Measurements from ENCODE around the gene SOX6. TPM values are rescaled to one million over a fixed set of nuclear protein-coding genes. Genes with fewer than 3 reads are reported as not detected.

The SOX6 gene
- polyA plus RNA-seq, 1 donor from 2014 or later: 2.2 TPM

DNA sequence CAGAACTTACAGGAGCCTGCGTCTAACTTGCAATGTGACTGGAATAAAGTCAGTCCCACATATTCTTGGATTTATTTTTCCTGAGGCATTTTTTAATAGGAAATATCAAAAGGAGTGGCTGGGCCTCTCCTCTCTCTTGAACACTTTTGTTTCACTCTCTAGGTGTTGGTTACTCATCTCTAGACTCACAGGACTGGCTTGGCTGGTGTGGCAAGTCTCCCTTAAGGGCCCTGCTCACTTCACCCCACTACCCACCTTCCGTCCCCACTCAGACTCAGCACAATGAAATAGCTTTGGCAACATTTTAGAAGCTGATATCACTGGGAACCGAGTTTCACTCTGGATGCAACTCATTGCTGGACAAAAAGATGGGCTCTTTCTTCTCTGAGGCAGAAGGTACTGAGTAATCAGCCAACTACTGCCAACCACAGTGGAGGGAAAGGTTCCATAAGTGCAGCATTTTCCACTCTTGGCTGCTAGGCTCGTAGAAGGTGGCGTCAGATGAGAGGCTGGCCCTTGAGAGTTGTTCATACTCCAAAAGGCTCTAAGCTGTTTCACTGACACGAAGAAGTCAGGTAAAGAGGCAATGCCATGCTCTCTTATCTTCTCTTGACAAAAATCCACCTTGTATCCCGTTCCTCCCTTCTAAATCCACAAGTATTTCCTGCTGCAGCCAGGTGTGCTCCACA is 390.6 kb downstream of the SOX6 start:
- Histone ChIP-seq H3K27me3 (ENCODE audit: insufficient read depth, low read depth, low read length) (no peaks in the 10 kb centered on the region), H4K20me1 (ENCODE audit: insufficient read depth) (no peaks in the 10 kb centered on the region), H2AFZ (ENCODE audit: low read depth, low read length) (no peak overlapping the region), H3K36me3 (ENCODE audit: insufficient read depth, low read length) (no peaks in the 10 kb centered on the region), H3K9me3 (ENCODE audit: low read length) (no peaks in the 10 kb centered on the region), H3F3A (ENCODE audit: insufficient read depth, low read length, poor library complexity, severe bottlenecking) (no peaks in the 10 kb centered on the region), H3K4me3 (ENCODE audit: low read length) (no peak overlapping the region), H3K27ac (ENCODE audit: low read length) (no peak overlapping the region), H3K9me2 (ENCODE audit: insufficient read depth, low read length) (no peaks in the 10 kb centered on the region), H3K9ac (ENCODE audit: low read length) (no peak overlapping the region), H3K4me2 (ENCODE audit: low read length) (no peak overlapping the region), H3K79me2 (replicated peaks; ENCODE audit: insufficient read depth, low read length) (no peaks in the 10 kb centered on the region)
- no peak for TF ChIP-seq EZH2 (IDR thresholded peaks at IDR 0.05; ENCODE audit: borderline replicate concordance, insufficient read depth, low read length, poor library complexity, severe bottlenecking)
- no peak for TF ChIP-seq MXI1 (conservative IDR thresholded peaks at IDR 0.05; ENCODE audit: poor library complexity, severe bottlenecking)
- no peak for TF ChIP-seq POLR2AphosphoS5 (IDR thresholded peaks at IDR 0.05)
- TF ChIP-seq RAD21 (conservative IDR thresholded peaks at IDR 0.05): no peak

GRCh38 chr11:15963266-15963665 is 393.1 kb downstream of the SOX6 start:
- Histone ChIP-seq H3K4me3 (ENCODE audit: low read length) (no peak overlapping the region), H3K27ac (ENCODE audit: low read length) (no peak overlapping the region), H3K27me3 (ENCODE audit: insufficient read depth, low read depth, low read length) (no peaks in the 10 kb centered on the region), H3F3A (ENCODE audit: insufficient read depth, low read length, poor library complexity, severe bottlenecking) (no peaks in the 10 kb centered on the region), H3K36me3 (ENCODE audit: insufficient read depth, low read length) (no peaks in the 10 kb centered on the region), H4K20me1 (ENCODE audit: insufficient read depth) (no peaks in the 10 kb centered on the region), H2AFZ (ENCODE audit: low read depth, low read length) (no peak overlapping the region), H3K9ac (ENCODE audit: low read length) (no peak overlapping the region), H3K79me2 (replicated peaks; ENCODE audit: insufficient read depth, low read length) (no peaks in the 10 kb centered on the region), H3K9me2 (ENCODE audit: insufficient read depth, low read length) (no peaks in the 10 kb centered on the region), H3K4me2 (ENCODE audit: low read length) (no peak overlapping the region), H3K9me3 (ENCODE audit: low read length) (no peaks in the 10 kb centered on the region)
- TF ChIP-seq TAF1 (IDR thresholded peaks at IDR 0.05; ENCODE audit: low read depth): no peak
- no peak for TF ChIP-seq MXI1 (conservative IDR thresholded peaks at IDR 0.05; ENCODE audit: poor library complexity, severe bottlenecking)
- TF ChIP-seq SMC3 (conservative IDR thresholded peaks at IDR 0.05; ENCODE audit: poor library complexity): no peak
- TF ChIP-seq, protein P1, sequence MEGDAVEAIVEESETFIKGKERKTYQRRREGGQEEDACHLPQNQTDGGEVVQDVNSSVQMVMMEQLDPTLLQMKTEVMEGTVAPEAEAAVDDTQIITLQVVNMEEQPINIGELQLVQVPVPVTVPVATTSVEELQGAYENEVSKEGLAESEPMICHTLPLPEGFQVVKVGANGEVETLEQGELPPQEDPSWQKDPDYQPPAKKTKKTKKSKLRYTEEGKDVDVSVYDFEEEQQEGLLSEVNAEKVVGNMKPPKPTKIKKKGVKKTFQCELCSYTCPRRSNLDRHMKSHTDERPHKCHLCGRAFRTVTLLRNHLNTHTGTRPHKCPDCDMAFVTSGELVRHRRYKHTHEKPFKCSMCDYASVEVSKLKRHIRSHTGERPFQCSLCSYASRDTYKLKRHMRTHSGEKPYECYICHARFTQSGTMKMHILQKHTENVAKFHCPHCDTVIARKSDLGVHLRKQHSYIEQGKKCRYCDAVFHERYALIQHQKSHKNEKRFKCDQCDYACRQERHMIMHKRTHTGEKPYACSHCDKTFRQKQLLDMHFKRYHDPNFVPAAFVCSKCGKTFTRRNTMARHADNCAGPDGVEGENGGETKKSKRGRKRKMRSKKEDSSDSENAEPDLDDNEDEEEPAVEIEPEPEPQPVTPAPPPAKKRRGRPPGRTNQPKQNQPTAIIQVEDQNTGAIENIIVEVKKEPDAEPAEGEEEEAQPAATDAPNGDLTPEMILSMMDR (IDR thresholded peaks at IDR 0.05; ENCODE audit: poor library complexity, severe bottlenecking): no peak
- no peak for TF ChIP-seq RAD21 (conservative IDR thresholded peaks at IDR 0.05)
- TF ChIP-seq POLR2AphosphoS5 (IDR thresholded peaks at IDR 0.05): no peak
- no peak for TF ChIP-seq EZH2 (IDR thresholded peaks at IDR 0.05; ENCODE audit: borderline replicate concordance, insufficient read depth, low read length, poor library complexity, severe bottlenecking)
- TF ChIP-seq, protein P2, sequence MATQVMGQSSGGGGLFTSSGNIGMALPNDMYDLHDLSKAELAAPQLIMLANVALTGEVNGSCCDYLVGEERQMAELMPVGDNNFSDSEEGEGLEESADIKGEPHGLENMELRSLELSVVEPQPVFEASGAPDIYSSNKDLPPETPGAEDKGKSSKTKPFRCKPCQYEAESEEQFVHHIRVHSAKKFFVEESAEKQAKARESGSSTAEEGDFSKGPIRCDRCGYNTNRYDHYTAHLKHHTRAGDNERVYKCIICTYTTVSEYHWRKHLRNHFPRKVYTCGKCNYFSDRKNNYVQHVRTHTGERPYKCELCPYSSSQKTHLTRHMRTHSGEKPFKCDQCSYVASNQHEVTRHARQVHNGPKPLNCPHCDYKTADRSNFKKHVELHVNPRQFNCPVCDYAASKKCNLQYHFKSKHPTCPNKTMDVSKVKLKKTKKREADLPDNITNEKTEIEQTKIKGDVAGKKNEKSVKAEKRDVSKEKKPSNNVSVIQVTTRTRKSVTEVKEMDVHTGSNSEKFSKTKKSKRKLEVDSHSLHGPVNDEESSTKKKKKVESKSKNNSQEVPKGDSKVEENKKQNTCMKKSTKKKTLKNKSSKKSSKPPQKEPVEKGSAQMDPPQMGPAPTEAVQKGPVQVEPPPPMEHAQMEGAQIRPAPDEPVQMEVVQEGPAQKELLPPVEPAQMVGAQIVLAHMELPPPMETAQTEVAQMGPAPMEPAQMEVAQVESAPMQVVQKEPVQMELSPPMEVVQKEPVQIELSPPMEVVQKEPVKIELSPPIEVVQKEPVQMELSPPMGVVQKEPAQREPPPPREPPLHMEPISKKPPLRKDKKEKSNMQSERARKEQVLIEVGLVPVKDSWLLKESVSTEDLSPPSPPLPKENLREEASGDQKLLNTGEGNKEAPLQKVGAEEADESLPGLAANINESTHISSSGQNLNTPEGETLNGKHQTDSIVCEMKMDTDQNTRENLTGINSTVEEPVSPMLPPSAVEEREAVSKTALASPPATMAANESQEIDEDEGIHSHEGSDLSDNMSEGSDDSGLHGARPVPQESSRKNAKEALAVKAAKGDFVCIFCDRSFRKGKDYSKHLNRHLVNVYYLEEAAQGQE (IDR thresholded peaks at IDR 0.05; ENCODE audit: borderline replicate concordance): no peak
- TF ChIP-seq EP300 (conservative IDR thresholded peaks at IDR 0.05; ENCODE audit: poor library complexity, severe bottlenecking): no peak
